ENCODE data around the gene ACSF3.
"Not testable (repeated sequence)": the region's sequence is repeated elsewhere in the genome, so short reads cannot be mapped to it uniquely, and the experiment has no call there.

ACSF3 gene

GRCh38 chr16:89072548-89073130, 21.0 kb upstream of the ACSF3 start:
- DNase-seq = no peak

- DNase-seq = no peak
Measured at GRCh38 chr16:89073346-89074071, 20.1 kb upstream of the ACSF3 start.

GRCh38 chr16:89074072-89074674, 19.5 kb upstream of the ACSF3 start:
- DNase-seq = not testable (repeated sequence)

GRCh38 chr16:89074803-89075688, 18.6 kb upstream of the ACSF3 start:
- no peak for DNase-seq

- no peak for DNase-seq
Measured at GRCh38 chr16:89076159-89076558, 17.5 kb upstream of the ACSF3 start.

GRCh38 chr16:89077076-89077475, 16.6 kb upstream of the ACSF3 start:
- DNase-seq = no peak

GRCh38 chr16:89078172-89078571, 15.5 kb upstream of the ACSF3 start:
- DNase-seq = no peak

GRCh38 chr16:89079434-89079980, 14.1 kb upstream of the ACSF3 start:
- DNase-seq = no peak

GRCh38 chr16:89080196-89080853, 13.3 kb upstream of the ACSF3 start:
- DNase-seq = peak in 1 of 56 donors; percentile 2

- DNase-seq = no peak
Measured at GRCh38 chr16:89081556-89081955, 12.1 kb upstream of the ACSF3 start.

- DNase-seq = peak in 15 of 56 donors; percentile 4 to 44 (median 10)
Measured at GRCh38 chr16:89084411-89084810, 9.2 kb upstream of the ACSF3 start.

- no peak for DNase-seq
Measured at GRCh38 chr16:89084814-89085612, 8.6 kb upstream of the ACSF3 start.

- DNase-seq = no peak
Measured at GRCh38 chr16:89085755-89086154, 7.9 kb upstream of the ACSF3 start.

- DNase-seq = no peak
Measured at GRCh38 chr16:89087922-89088497, 5.6 kb upstream of the ACSF3 start.

- DNase-seq = peak in 4 of 56 donors; percentile 3 to 32 (median 21)
Measured at GRCh38 chr16:89089120-89089519, 4.5 kb upstream of the ACSF3 start.

- no peak for DNase-seq
Measured at GRCh38 chr16:89090182-89090630, 3.4 kb upstream of the ACSF3 start.

GRCh38 chr16:89090669-89091426, 2.8 kb upstream of the ACSF3 start:
- no peak for DNase-seq

- DNase-seq = no peak
Measured at GRCh38 chr16:89092013-89092412, 1.6 kb upstream of the ACSF3 start.

- DNase-seq = not testable (repeated sequence)
Measured at GRCh38 chr16:89093252-89093601, 425 bp upstream of the ACSF3 start.
